Fibroblast of skin of left quadriceps (primary cell): Measurements from ENCODE around the gene GSTM1.

Experiments
- DNase-seq, 2 experiments: peaks; one replicate each; pipeline ENCODE4 v3.0.0-alpha.2; 2013; ENCODE audit warnings: low read depth in 2 of 2

GSTM1 gene

DNA sequence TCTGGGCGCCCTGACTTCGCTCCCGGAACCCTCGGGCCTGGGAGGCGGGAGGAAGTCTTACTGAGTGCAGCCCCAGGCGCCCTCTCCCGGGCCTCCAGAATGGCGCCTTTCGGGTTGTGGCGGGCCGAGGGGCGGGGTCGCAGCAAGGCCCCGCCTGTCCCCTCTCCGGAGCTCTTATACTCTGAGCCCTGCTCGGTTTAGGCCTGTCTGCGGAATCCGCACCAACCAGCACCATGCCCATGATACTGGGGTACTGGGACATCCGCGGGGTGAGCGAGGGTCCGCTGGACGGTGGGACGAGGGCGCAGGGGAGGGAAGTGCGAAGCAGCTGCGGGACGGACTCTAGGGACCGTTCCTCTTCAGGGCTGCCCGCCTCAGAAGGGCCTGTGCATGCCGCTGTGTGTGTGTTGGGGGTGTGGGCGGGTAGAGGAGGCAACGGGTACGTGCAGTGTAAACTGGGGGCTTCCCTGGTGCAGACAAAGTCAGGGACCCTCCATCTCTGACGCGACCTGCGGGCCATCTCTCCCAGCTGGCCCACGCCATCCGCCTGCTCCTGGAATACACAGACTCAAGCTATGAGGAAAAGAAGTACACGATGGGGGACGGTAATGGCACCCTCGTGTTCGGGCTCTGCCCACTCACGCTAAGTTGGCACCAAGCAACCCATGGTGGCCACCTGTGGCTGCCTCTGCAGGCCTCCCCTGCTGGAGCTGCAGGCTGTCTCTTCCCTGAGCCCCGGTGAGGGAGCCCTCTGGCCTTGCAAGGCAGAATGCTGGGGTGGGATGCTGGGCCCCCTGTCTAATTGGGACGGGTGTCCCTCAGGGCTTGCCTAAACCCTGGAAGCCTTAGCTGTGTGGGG, at the start of gene GSTM1:
GSTM1 (plus strand) TSS at position 177 of the 859 bp plus-strand sequence; CDS start at position 234, 57 bp downstream.
- peak; percentile 40 for DNase-seq

DNA sequence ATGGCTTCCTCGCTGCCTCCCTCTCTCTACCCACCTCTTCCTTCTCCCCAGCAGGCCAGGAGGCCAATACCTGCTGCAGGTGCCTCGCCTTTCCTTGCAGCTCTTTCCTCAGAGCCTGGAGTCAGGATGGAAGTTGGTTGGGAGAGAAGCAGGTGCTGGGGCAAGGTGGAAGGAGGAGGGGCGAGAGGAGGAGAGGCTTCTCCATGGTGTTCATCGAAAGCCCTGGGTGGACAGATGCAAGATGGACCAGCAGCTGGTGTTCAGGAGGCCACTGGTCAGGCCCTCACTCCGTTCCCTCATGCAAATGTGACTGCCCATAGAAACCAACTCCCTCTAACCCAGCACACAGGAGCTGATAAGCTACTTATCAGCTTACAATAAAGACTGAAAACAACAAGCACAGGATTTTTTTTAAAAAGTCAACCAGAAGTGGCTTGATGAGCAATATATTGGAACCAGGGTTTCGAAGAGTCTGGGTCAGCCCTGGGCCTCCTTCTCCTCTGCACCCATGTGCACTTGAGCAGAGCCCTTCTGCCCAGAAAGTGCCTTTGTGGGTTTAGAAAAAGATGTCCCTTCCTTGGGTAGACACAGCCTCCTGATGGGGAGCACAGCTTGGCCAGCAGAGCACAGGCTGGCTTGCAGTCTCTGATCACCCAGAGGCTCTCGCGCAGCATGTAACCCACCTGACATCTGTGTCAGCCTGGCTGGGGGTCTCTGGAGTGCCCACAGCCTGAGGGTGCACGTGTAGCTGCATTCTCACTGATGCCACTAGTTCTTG, 48.4 kb upstream of the GSTM1 start:
- no peak for DNase-seq

DNA sequence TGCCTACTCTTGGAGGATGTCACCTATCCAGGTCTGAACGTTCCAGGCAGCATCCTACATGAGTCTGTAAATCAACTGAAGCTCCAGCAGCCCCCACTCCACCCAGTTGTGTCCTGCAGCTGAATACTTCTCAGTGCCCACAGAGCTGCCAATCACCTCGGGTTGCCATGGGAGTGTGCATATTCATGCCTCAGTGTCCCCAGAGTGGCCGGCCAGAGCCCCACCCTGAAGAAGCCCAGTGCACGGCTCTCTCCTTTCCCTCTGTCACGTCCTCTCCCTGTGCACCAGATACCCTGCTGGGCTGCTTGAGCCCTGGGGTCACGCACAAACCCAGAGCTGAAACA, 47.8 kb upstream of the GSTM1 start:
- no peak for DNase-seq

DNA sequence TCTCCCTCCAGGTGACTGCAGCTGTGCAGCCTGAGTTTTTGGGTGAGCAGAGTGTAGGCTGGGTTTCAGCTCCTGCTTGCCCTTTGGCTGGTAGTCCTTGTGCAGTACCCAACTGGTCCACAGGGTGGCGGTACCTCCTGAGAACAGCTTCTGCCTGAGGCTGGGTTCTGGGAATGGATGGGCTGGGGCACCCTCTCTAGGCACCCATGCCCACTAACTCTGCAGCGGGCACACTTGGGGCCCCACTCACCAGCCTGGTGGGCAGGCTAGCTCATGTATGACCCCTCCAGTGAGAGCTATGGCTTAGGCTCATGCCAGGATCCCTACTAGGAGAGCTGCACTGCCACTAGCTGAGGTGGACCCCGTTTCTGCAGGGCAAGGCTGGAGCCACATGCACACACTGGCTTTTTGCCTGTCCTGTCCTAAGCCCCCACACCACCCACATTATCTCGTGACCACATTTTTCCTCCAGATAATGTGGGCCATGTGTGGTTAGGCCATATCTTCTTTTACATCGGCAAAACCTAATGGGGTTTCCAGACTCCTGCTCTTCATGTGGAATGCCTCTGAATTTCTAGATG, 47.2 kb upstream of the GSTM1 start:
- no peak for DNase-seq

DNA sequence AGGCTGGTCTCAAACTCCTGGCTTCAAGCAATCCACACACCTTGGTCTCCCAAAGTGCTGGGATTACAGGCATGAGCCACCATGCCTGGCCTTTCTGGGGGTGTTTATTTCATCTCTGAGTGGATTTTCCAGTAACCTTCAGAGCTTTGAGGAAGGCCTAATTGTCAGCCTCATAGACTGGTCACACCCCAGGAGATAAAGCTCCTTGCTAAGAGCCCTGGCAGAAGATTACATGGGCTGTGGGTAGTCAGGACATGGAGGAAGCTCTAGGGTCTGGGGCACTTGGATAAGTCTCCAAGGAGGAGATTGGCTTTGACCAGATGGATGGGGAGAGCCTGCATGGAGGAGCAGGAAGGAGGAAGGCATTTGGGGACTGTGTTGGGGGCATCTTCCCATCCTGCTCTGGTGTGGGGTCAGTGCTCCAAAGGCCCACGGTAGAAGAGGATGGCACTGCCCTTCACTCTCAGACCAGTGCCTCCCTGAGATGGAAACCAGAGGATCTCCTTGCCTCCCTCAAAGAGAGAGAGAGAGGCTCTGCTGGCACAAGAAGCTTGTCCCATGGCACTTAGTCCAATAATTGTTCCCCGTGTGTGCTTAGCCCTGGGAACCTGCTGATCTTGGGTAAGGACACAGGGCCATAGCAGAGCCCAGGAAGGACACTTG, 46.4 kb upstream of the GSTM1 start:
- DNase-seq, result no peak

DNA sequence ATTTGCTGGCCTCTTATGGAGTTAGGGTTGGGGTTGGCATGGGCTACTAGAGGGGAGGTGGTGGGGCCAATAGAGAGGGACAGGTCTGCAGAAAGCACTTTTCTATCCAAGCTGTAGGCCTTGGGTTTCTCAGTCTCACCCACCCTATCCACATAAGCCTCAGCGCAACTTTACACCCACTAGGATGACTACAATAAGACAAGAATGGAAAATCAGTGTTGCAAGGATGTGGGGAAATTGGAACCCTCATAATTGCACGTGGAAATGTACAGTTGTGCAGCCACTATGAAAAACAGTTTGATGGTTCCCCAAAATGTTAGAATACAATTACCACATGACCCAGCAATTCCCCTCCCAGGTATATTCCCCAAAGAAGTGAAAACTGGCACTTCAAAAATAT, 45.8 kb upstream of the GSTM1 start:
- DNase-seq, result no peak

DNA sequence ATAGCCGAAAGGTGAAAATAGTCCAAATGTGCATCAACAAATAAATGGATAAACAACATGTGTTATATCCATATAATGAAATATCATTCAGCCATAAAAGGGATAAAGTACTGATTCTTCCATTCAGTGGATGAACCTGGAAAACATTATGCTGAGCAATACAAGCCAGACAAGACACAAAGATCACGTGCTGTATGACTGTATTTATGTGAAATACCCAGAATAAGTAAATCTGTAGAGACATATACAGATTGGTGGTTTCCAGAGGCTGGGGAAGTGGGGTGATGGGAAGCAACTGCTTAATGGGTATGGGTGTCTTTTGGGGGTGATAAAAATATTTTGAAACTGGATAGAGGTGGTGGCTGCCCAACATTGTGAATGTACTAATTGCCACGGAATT, 45.0 kb upstream of the GSTM1 start:
- DNase-seq, result no peak

DNA sequence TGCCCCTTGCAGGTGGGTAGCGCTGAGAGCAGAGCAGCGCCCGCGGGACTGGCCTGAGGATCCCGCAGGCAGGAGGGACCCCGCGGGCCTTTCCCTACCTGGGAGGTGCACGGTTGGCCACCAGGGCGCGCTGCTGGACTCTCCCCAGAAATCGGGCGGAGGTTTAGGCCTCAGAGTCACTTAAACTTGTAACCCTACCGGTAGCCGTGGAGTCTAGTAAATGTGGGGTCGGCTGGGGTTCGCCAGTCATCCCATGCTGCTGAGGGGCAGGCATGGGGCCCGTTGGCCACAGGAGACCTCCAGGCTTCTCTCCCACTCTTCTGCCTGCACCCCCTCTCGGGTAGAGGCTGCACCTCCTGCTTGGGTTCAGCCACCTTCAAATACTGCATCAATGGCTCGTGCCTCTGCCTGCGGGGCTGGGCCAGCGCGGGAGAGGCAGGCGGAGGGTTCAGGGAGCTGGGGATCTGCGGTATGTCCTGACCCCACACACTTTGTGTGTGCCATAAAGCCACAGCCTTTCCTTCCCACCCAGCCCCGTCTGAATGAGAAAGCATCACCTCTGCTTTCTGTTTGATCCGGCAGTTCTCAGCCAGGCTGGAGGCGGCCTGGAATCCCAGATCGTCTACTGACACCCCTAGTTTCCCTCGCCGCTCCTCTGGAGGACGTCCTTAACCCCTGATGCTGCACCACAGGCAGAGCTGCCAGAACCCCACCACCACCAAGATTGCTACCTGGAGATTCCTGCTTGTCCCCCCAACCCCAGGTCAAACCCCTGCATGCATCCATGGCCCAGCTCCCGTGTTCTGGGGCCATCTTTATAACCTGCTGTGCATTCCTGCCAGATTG, 44.0 kb upstream of the GSTM1 start:
- DNase-seq, result peak in 1 of 2 experiments; percentile 40

DNA sequence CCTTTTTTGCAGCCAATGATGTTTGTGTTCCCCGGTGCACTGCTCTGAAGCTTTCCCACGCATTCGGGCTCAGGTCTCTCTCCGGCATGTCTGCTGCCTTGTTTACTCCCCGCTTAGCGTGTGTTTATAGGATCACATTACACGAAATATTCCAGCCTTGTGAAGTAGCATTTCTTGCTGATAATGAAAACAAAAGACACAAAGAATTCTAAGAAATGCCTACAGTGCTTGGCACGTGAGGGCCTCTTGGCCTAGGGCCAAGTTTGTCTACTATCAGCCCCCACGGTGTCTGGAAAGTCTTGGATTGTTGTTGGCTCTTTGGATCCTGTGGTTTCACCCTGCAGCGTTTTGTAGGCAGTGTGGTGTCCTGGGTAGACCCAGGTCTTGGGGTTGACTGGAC, 42.9 kb upstream of the GSTM1 start:
- no peak for DNase-seq

DNA sequence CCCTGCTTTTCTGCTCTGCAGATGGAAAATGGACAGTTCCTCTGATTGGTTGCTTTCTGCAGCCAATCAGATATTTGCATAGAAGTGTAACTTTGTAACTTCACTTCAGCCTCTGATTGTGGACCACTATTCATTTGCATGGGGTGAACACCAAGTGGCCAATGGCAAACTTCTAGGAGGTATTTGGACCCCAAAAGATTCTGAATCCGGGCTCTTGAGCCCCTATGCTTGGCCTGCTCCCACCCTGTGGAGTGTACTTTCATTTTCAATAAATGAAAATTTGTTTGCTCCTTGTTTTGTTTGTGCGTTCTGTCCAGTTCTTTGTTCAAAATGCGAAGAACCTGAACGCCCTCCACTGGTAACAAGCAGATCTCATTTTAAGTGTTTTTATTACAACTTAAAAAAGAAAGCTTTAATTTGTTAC, 38.1 kb upstream of the GSTM1 start:
- DNase-seq, result no peak

DNA sequence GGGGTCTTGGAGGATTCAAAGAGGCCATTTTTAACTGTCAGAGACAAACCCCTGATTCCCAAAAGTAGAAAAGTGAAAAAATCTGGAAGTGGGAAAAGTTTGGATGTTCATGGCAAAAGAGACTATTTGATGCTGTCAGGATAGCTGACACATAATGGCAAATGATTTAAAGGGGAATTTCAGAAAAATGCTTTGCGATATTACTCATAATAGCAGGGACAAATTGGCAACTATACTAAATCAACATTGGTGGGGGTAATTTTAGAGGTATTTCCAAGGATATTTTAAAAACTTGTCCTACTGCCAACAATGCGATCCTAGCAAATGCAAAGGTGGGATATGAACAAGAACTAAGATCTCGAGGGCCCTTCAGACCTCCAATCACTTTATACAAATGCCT, 37.0 kb upstream of the GSTM1 start:
- no peak for DNase-seq

DNA sequence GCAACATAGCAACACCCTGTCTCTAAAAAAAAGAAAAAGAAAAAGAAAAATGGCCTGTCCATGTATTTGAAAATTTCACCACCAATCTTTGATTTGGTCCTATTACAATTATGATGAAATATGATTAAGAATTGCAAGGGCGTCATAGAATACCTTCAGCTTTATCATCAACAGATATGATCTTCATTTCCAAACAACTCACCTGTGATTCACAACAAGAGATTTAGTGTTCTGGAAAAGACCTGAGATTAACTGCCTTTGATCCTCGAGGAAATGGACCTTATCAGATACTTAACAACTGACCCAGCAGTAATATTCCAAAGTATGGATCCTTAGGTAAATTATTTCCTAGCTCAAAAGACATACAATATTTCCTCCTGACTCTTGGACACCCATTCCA, 35.2 kb upstream of the GSTM1 start:
- no peak for DNase-seq

DNA sequence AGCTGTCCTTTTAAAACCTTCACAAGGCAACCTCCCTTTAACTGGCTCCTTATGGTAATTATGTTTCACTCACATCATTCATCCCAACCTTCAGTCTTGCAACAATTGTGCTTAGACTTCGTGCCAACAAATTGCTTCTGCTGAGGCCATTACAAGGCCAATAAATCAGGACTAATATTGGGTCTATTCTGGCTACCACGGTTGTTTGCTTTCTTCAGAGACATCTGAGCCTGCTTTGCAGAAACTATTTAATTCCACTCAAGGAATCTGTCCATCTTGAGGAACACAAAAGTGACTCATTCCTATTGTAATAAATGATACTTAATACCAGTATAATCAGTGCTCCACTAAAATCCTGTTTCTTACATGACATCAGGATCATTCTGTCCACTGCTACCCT, 34.3 kb upstream of the GSTM1 start:
- no peak for DNase-seq

DNA sequence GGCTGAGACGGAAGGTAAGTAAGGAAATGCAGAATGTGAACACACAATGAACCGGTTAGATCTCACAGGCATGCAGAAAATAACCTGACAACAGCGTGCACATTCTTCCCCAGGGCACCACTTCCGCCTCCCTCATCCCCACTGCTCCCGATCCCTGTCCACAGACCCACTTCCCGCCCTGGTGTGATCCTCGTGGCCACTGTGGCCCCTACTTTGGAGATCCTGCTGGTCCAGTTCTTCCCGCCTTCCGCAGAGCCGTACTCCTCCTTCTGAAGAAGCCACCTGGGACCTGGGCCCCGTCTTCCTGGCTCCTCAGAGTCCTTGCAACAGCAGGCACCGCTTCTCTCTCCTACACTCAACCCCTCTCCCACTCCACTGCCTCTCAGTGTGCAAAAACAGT, 33.1 kb upstream of the GSTM1 start:
- no peak for DNase-seq

DNA sequence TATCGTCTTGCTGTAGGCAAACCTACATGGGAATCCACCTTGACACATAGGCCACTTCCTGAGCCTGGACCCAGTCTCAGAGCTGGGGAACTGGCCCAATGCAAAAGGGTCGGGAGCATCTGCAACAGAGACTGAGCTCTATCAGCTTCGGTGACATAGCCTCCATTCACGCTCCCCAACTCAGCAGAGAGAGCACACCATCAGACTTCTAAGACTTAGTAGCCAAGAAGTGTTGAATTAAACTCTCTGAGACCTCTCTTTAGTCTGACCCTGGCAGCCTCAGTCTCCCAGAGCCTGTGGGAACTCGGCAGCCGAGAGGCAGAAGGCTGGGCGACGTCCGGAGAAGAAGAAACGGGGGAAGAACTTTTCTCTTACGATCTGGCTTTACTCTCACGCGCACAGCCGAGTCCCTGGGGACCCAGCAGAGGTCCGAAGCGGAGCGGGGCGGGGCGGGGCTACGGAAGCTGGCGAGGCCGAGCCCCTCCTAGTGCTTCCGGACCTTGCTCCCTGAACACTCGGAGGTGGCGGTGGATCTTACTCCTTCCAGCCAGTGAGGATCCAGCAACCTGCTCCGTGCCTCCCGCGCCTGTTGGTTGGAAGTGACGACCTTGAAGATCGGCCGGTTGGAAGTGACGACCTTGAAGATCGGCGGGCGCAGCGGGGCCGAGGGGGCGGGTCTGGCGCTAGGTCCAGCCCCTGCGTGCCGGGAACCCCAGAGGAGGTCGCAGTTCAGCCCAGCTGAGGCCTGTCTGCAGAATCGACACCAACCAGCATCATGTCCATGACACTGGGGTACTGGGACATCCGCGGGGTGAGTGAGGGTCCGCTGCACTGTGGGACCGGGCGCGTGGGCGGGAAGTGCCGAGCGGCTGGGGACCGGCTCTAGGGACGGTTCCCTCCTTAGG, 31.8 kb upstream of the GSTM1 start, which contains the start of gene GSTM4:
GSTM4 (plus strand) TSS at position 485 of the 905 bp plus-strand sequence; CDS start at position 776, 291 bp downstream.
- peak in 1 of 2 experiments; percentile 44 for DNase-seq

DNA sequence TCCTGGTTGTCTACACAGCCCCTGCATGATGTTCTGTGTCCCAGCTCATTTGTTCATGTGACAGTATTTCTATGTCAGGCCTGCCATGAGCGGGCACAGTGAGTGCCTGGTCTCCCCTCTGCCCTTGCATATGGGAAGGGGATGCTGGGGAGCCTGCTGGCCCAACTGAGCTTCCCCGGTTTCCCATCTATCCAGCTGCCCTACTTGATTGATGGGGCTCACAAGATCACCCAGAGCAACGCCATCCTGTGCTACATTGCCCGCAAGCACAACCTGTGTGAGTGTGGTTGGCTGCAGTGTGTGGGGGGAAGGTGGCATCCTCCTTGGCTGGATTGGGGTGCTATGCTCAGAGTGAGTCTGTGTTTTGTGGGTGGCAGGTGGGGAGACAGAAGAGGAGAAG, 30.2 kb upstream of the GSTM1 start:
- no peak for DNase-seq

DNA sequence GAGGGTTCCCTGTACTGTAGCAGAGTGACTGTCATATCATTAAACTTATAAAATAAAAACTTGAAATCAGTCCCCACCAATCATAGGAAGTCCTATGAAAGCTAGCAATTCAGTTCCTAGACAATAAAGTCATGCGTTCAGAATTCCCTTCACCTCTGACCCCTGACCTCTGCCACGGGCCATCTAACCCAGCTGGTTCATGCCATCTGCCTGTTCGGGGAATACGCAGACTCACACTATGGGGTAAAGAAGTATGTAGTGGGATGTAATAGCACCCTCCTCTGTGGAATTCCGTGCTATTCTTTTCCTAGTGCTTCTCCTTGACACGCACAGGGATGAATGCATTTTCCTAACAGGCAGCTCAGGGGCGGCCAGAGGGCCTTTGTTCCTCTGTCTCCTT, 29.6 kb upstream of the GSTM1 start:
- DNase-seq, result no peak

DNA sequence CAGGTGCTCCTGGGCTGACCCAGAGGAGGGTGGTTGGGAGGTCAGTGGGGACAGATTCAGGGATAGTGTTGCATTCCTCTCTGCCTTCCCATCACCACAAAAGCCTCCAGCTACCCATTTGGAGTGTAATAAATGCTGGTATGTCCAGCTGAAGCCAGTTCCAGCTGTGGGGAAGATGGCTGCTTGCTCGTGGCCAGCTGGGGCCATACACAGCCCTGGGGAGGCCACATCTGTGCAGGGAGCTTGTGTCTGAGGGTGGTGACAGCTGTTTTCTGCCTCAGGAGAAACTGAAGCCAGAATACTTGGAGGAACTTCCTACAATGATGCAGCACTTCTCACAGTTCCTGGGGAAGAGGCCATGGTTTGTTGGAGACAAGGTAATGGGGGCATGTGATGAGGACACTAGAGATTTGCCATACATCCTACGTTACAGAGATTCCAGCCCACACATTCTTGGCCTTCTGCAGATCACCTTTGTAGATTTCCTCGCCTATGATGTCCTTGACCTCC, 29.0 kb upstream of the GSTM1 start:
- DNase-seq, result no peak

DNA sequence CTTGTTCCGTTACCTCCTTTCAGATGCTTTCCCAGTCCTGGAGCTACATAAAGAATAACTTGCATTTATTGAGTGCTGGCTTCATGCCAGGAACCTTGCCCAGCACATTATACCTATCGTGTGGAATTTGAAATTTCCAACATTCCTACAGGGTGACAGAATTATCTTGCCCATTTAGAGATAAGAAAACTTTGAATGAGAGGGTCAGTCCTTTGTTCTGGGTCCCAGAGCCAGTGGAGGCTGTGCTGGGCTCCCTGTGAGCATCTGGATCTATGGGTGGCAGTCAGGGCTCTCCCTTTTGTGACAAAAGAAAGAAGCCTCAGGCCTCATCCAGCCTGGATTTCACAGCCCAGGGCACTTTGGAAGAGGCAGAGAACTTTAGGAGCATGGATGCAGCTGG, 28.5 kb upstream of the GSTM1 start:
- DNase-seq, result no peak
